GM23248 (cell line): ENCODE measurements around the gene NPAS2. TPM values are rescaled to one million over a fixed set of nuclear protein-coding genes. Genes with fewer than 3 reads are reported as not detected.

Experiments used
- DNase-seq: peaks from one replicate; pipeline ENCODE4 v3.0.0-alpha.2; 2015
- H2AFZ ChIP-seq: fragments of 200-600 bp; sonication (generic); 2 replicates; pipeline ENCODE4 v1.6.1; 2016; ENCODE audit warnings: antibody characterized with exemption
- H3F3A ChIP-seq: fragments of 200-600 bp; sonication (generic); 2 replicates; pipeline ENCODE4 v1.6.1; 2016; ENCODE audit warnings: mild to moderate bottlenecking, antibody characterized with exemption, mixed run types; ENCODE audit not compliant: insufficient read depth
- H3K27ac ChIP-seq: fragments of 200-600 bp; sonication (generic); 2 replicates; pipeline ENCODE4 v1.5.1; 2016; ENCODE audit warnings: mild to moderate bottlenecking
- H3K27me3 ChIP-seq: fragments of 200-600 bp; sonication (generic); replicated peaks from 2 replicates; pipeline ENCODE4 v1.6.1; 2016; ENCODE audit warnings: mild to moderate bottlenecking; ENCODE audit not compliant: insufficient read depth
- H3K36me3 ChIP-seq: fragments of 200-600 bp; sonication (generic); 2 replicates; pipeline ENCODE4 v1.6.1; 2016; ENCODE audit warnings: low read depth, mild to moderate bottlenecking
- H3K4me1 ChIP-seq: fragments of 200-600 bp; sonication (generic); 2 replicates; pipeline ENCODE4 v1.6.1; 2016; ENCODE audit warnings: mild to moderate bottlenecking; ENCODE audit not compliant: insufficient read depth
- H3K4me2 ChIP-seq: fragments of 200-600 bp; sonication (generic); one replicate; pipeline ENCODE4 v1.6.1; 2016; ENCODE audit warnings: mild to moderate bottlenecking; ENCODE audit not compliant: unreplicated experiment
- H3K4me3 ChIP-seq: fragments of 200-600 bp; sonication (generic); 2 replicates; pipeline ENCODE4 v1.5.1; 2016; ENCODE audit warnings: mild to moderate bottlenecking
- H3K79me2 ChIP-seq: fragments of 200-600 bp; sonication (generic); 2 replicates; pipeline ENCODE4 v1.6.1; 2016; ENCODE audit warnings: mild to moderate bottlenecking; ENCODE audit not compliant: insufficient read depth
- H3K9ac ChIP-seq: fragments of 200-600 bp; sonication (generic); 2 replicates; pipeline ENCODE4 v1.6.1; 2016; ENCODE audit warnings: mild to moderate bottlenecking
- H3K9me2 ChIP-seq: fragments of 200-600 bp; sonication (generic); 2 replicates; pipeline ENCODE4 v1.6.1; 2016; ENCODE audit warnings: mixed run types, mild to moderate bottlenecking, moderate library complexity; ENCODE audit not compliant: insufficient read depth
- H3K9me3 ChIP-seq: fragments of 200-600 bp; sonication (generic); one replicate; pipeline ENCODE4 v1.6.1; 2017; ENCODE audit warnings: low read depth
- H4K20me1 ChIP-seq: fragments of 200-600 bp; sonication (generic); 2 replicates; pipeline ENCODE4 v1.6.0; 2016; ENCODE audit not compliant: insufficient read depth
- EZH2 ChIP-seq: fragments of 200-600 bp; sonication (generic); IDR thresholded peaks from 2 replicates; pipeline ENCODE4 v1.6.1; 2018; ENCODE audit warnings: antibody characterized with exemption, mild to moderate bottlenecking; ENCODE audit not compliant: insufficient read depth, poor library complexity, severe bottlenecking
- EZH2phosphoT487 ChIP-seq: fragments of 200-600 bp; sonication (generic); IDR thresholded peaks from 2 replicates; pipeline ENCODE4 v1.6.1; 2018; ENCODE audit warnings: antibody characterized with exemption, moderate library complexity, mild to moderate bottlenecking, low read depth; ENCODE audit not compliant: insufficient read depth
- WGBS, 2 experiments: methylation state at CpG; one replicate each; pipeline ENCODE4 v1.1.6; 2015 to 2017; ENCODE audit warnings: low lambda C conversion rate in 2 of 2, low coverage in 1 of 2; ENCODE audit errors: missing lambda C conversion rate in 2 of 2; 5-methylcytosine and 5-hydroxymethylcytosine counted together
- in situ Hi-C: fragments of 300-500 bp; cut with MboI; formaldehyde crosslinking; loops from 2 replicates; pipeline ENCODE4 v1.15.0; 2020
- polyA plus RNA-seq: library from polyadenylated mRNA; unstranded; fragments of >200 nt; fragmentation: Nextera tagmentation; extraction: Ambion mirVana; gene quantifications from 2 replicates; pipeline ENCODE4 v1.2.1, GENCODE V29; 2016
- total RNA-seq: library from RNA; depleted of rRNA; stranded (reverse); fragments of >200 nt; shearing (Covaris generic); gene quantifications from 2 replicates; pipeline ENCODE4 v1.2.3, GENCODE V29; 2014

NPAS2 gene
- total and polyA plus RNA-seq, 2 experiments from 2014 or later, result 3.8 to 10.8 TPM

GRCh38 chr2:101026253-101026701 lies 206.3 kb downstream of the NPAS2 start:
- Histone ChIP-seq H3K9me2 (no peaks in the 10 kb centered on the region), H3K36me3 (no peaks in the 10 kb centered on the region), H2AFZ (no peak overlapping the region), H3K9me3 (no peaks in the 10 kb centered on the region), H3K27me3 (no peaks in the 10 kb centered on the region), H3K4me3 (no peak overlapping the region), H3K4me2 (no peak overlapping the region), H3K27ac (no peak overlapping the region), H3K9ac (no peak overlapping the region), H3K79me2 (no peaks in the 10 kb centered on the region), H4K20me1 (no peaks in the 10 kb centered on the region), H3F3A (peaks cover 9% of the 10 kb centered on the region; the same call in 1 of the 2 replicates), H3K4me1 (no peaks in the 10 kb centered on the region)
- TF ChIP-seq EZH2 (no peak), EZH2phosphoT487 (no peak)
- in situ Hi-C loops, result no loop called here
- no peak for DNase-seq
- 69 to 72% methylated on average over 9 of the region's 9 CpGs for WGBS, 2 experiments

GRCh38 chr2:101026923-101027469 lies 207.1 kb downstream of the NPAS2 start:
- Histone ChIP-seq H3K4me3 (no peak overlapping the region), H3K9ac (no peak overlapping the region), H3K9me2 (no peaks in the 10 kb centered on the region), H3K4me2 (no peak overlapping the region), H3K79me2 (no peaks in the 10 kb centered on the region), H3K9me3 (no peaks in the 10 kb centered on the region), H3F3A (peaks cover 9% of the 10 kb centered on the region; the same call in 1 of the 2 replicates), H3K36me3 (no peaks in the 10 kb centered on the region), H4K20me1 (no peaks in the 10 kb centered on the region), H3K4me1 (no peaks in the 10 kb centered on the region), H2AFZ (no peak overlapping the region), H3K27ac (no peak overlapping the region), H3K27me3 (no peaks in the 10 kb centered on the region)
- TF ChIP-seq EZH2phosphoT487, result no peak
- TF ChIP-seq EZH2, result no peak
- DNase-seq, result no peak
- 90 to 94% methylated on average over 13 to 15 of the region's 15 CpGs for WGBS, 2 experiments
- in situ Hi-C loops, result no loop called here

- Histone ChIP-seq H3K36me3 (no peaks in the 10 kb centered on the region), H3K79me2 (no peaks in the 10 kb centered on the region), H4K20me1 (no peaks in the 10 kb centered on the region), H3K4me2 (no peak overlapping the region), H3K9me3 (no peaks in the 10 kb centered on the region), H3K4me1 (no peaks in the 10 kb centered on the region), H3K27me3 (no peaks in the 10 kb centered on the region), H2AFZ (no peak overlapping the region), H3K9ac (no peak overlapping the region), H3K9me2 (no peaks in the 10 kb centered on the region), H3F3A (peaks cover 9% of the 10 kb centered on the region; the same call in 1 of the 2 replicates), H3K4me3 (no peak overlapping the region), H3K27ac (no peak overlapping the region)
- TF ChIP-seq EZH2 (no peak), EZH2phosphoT487 (no peak)
- no peak for DNase-seq
- in situ Hi-C loops, result no loop called here
- WGBS, 2 experiments, result 90 to 91% methylated on average over 8 of the region's 8 CpGs
These were observed 207.9 kb downstream of the NPAS2 start for GRCh38 chr2:101027852-101028251.

- DNase-seq, result no peak
- no peaks in the 10 kb centered on the region for H3K9me3 ChIP-seq
- H3K4me1 ChIP-seq, result no peaks in the 10 kb centered on the region
- no peaks in the 10 kb centered on the region for H3K36me3 ChIP-seq
- H3K9ac ChIP-seq, result no peak overlapping the region
- H4K20me1 ChIP-seq, result no peaks in the 10 kb centered on the region
- H3K4me3 ChIP-seq, result no peak overlapping the region
- no peak overlapping the region for H2AFZ ChIP-seq
- H3K27me3 ChIP-seq, result no peaks in the 10 kb centered on the region
- WGBS, 2 experiments, result 87 to 90% methylated on average over 10 of the region's 10 CpGs
- H3K27ac ChIP-seq, result no peak overlapping the region
- H3K79me2 ChIP-seq, result no peaks in the 10 kb centered on the region
- in situ Hi-C loops, result loop anchor here (10.0 kb wide), 1 partner anchor 174 kb away; no protein-coding TSS in a partner anchor
- H3K9me2 ChIP-seq, result no peaks in the 10 kb centered on the region
- H3K4me2 ChIP-seq, result no peak overlapping the region
- H3F3A ChIP-seq, result peaks cover 1% of the 10 kb centered on the region; the same call in 1 of the 2 replicates
- TF ChIP-seq EZH2phosphoT487 (no peak), EZH2 (no peak)
These were observed 211.1 kb downstream of the NPAS2 start for GRCh38 chr2:101030866-101031554.
